Erythroblast (primary cell): ENCODE measurements around the gene ZNF8.

Experiments
- GATA1 ChIP-seq: IDR thresholded peaks from 2 replicates; pipeline ENCODE4 v1.6.1; 2011; ENCODE audit warnings: low read depth, mild to moderate bottlenecking, control low read depth, low read length, moderate library complexity
- POLR2A ChIP-seq: IDR thresholded peaks from 2 replicates; pipeline ENCODE4 v1.6.1; 2011; ENCODE audit warnings: mild to moderate bottlenecking, low read length

DNA sequence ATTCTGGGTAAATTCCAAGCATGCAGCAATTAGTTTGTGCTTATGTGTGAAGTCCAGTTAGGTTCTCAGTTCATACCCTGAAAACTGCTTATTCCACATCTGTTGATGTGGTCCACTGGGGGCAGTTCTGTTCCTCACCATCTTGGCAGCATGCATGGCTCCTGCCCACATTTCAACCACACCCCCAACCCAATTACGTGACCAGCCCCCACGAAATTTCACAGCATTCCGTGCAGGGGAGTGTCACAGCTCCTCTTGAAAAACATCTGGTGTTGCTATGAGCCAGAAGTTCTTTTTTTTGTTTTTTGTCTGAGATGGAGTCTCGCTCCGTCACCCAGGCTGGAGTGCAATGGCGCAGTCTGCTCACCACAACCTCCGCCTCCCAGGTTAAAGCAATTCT, 17.3 kb downstream of the ZNF8 start:
- TF ChIP-seq POLR2A (no peak), GATA1 (no peak)
